Esophagus muscularis mucosa (tissue), 4 donors: ENCODE measurements around the gene SPATA13. TPM values are rescaled to one million over a fixed set of nuclear protein-coding genes. Genes with fewer than 3 reads are reported as not detected.

Experiments used
- DNase-seq: peaks from one replicate; pipeline ENCODE4 v3.0.0-alpha.2; 2017; ENCODE audit errors: extremely low spot score
- H3K27ac ChIP-seq, 4 donors: fragments of 200-600 bp; sonication (generic); replicated peaks in 1 of 4; 1 replicate in 3 of 4; 2 replicates in 1 of 4; pipeline ENCODE4 v1.5.1; 2016 to 2019; ENCODE audit warnings: mild to moderate bottlenecking in 1 of 4
- H3K27me3 ChIP-seq, 4 donors: fragments of 200-600 bp; sonication (generic); one replicate each; pipeline versions ENCODE4 v1.5.1 to v1.6.0; 2016 to 2019
- H3K36me3 ChIP-seq, 4 donors: fragments of 200-600 bp; sonication (generic); one replicate each; pipeline ENCODE4 v1.5.1; 2016 to 2019
- H3K4me1 ChIP-seq, 4 donors: fragments of 200-600 bp; sonication (generic); one replicate each; pipeline ENCODE4 v1.5.1; 2016 to 2019
- H3K4me3 ChIP-seq, 4 donors: fragments of 200-600 bp; sonication (generic); 1 replicate in 2 of 4; 2 replicates in 2 of 4; pipeline ENCODE4 v1.5.1; 2016 to 2019; ENCODE audit warnings: mild to moderate bottlenecking in 4 of 4, moderate library complexity in 1 of 4
- H3K9me3 ChIP-seq, 4 donors: fragments of 200-600 bp; sonication (generic); 1 replicate in 3 of 4; 2 replicates in 1 of 4; pipeline ENCODE4 v1.5.1; 2016 to 2019
- EP300 ChIP-seq: sonication (generic); formaldehyde crosslinking; IDR thresholded peaks from one replicate; pipeline ENCODE4 v1.6.1; 2017; ENCODE audit warnings: antibody characterized with exemption
- POLR2A ChIP-seq: fragments of 450-650 bp; IDR thresholded peaks from one replicate; pipeline ENCODE4 v1.6.1; 2017; ENCODE audit warnings: antibody characterized with exemption, moderate library complexity, mild to moderate bottlenecking, low read depth
- POLR2AphosphoS5 ChIP-seq, 2 donors: sonication (generic); formaldehyde crosslinking; IDR thresholded peaks; one replicate each; pipeline ENCODE4 v1.6.1; 2017; ENCODE audit warnings: antibody characterized with exemption in 2 of 2
- WGBS: methylation state at CpG from one replicate; pipeline ENCODE4 v1.1.5; 2018; 5-methylcytosine and 5-hydroxymethylcytosine counted together
- intact Hi-C: fragments of 100-400 bp; cut with DNase I; formaldehyde crosslinking; loops from one replicate; pipeline ENCODE4 v1.15.1; 2023
- total RNA-seq, 4 donors: library from RNA; depleted of rRNA; stranded (reverse); fragments of >200 nt; gene quantifications; one replicate each; pipeline versions ENCODE4 v1.1.0 to v1.2.1, GENCODE V29; 2016
- TF ChIP-seq, protein P1 (sequence below), 3 experiments: fragments of 200-600 bp in 2 of 3; fragments of 450-650 bp in 1 of 3; sonication (generic) in 2 of 3; IDR thresholded peaks; one replicate each; pipeline ENCODE4 v1.5.1; 2017 to 2019; ENCODE audit warnings: antibody characterized with exemption in 3 of 3, mild to moderate bottlenecking in 2 of 3, moderate library complexity in 1 of 3

Gene SPATA13
- total RNA-seq, 4 donors from 2014 or later = 9.1 to 21.6 (median 17.1) TPM

DNA sequence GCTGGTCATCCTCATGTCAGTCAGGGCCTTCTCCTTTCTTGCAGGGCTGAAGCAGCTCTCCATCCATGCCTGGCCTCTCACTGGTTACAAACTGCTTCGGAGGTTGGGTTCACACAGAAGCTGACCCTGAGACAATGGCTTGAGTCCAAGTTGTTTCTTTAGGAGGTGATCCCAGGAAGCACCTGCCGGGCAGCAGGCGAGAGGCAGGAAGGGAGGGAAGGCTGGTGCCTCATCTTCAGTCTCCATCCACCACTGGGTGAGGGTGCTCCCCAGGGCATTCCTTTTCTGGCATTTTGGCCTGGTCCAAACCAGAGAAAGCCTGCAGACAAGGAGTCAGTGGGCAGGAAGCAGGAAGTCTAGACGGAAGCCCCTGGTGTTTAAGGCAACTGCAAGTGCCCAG, 17.6 kb upstream of the SPATA13 start:
- Histone ChIP-seq H3K27me3 (no peaks in the 10 kb centered on the region), H3K27ac (no peak overlapping the region), H3K4me3 (no peak overlapping the region), H3K4me1 (peaks cover 0 to under 1% (median 0%) of the 10 kb centered on the region in 4 donors), H3K9me3 (no peaks in the 10 kb centered on the region), H3K36me3 (no peaks in the 10 kb centered on the region)
- WGBS = 68% methylated on average over 4 of the region's 4 CpGs
- DNase-seq = no peak
- intact Hi-C loops = no loop called here
- TF ChIP-seq POLR2AphosphoS5 (IDR thresholded peaks at IDR 0.05) = no peak
- no peak for TF ChIP-seq POLR2A
- TF ChIP-seq, protein P1, sequence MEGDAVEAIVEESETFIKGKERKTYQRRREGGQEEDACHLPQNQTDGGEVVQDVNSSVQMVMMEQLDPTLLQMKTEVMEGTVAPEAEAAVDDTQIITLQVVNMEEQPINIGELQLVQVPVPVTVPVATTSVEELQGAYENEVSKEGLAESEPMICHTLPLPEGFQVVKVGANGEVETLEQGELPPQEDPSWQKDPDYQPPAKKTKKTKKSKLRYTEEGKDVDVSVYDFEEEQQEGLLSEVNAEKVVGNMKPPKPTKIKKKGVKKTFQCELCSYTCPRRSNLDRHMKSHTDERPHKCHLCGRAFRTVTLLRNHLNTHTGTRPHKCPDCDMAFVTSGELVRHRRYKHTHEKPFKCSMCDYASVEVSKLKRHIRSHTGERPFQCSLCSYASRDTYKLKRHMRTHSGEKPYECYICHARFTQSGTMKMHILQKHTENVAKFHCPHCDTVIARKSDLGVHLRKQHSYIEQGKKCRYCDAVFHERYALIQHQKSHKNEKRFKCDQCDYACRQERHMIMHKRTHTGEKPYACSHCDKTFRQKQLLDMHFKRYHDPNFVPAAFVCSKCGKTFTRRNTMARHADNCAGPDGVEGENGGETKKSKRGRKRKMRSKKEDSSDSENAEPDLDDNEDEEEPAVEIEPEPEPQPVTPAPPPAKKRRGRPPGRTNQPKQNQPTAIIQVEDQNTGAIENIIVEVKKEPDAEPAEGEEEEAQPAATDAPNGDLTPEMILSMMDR (IDR thresholded peaks at IDR 0.05) = no peak
- TF ChIP-seq EP300 = no peak

DNA sequence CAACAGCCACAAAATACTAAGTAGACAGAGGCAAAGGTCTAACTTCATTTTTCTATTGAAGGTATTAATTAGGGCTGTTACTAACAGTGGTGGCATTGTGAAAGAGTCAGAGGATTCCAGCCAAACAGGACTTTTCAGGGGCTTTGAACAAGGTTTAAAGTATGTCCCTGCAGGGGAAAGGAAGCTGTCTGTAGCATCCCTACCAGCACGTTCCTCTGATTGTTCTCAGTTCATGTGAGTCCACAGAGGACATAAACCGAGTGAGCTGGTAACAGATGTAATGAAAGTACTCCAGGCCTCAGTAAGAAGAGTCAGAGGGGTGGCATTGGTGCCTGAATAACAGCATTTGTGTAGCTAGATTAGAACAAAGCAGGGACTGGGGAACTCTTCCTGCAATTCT, 15.3 kb upstream of the SPATA13 start:
- TF ChIP-seq POLR2AphosphoS5 (IDR thresholded peaks at IDR 0.05) = no peak
- TF ChIP-seq POLR2A = no peak
- TF ChIP-seq, protein P1 (IDR thresholded peaks at IDR 0.05) = no peak
- TF ChIP-seq EP300 = no peak
- intact Hi-C loops = no loop called here
- 77% methylated on average over 2 of the region's 2 CpGs for WGBS

DNA sequence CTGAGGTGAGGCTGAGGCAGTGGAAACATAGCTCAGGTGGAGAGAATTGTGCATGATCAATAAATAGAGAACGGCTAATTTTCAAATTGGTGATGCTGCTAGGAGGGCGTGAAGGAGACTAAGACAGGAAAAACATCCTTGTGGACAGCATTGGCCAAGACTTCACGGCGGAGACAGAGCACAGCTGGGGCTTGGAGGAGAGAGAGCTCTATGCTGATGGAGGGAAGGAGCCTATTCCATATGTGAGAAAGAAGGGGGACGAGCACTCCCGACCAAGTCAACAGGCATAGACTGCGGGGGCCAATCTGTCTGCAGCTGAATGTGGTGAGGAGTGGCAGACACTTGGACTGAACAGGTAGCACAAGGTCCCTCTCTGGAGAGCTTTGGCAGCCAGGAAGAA, 14.8 kb upstream of the SPATA13 start:
- Histone ChIP-seq H3K4me3 (no peak overlapping the region), H3K27me3 (no peaks in the 10 kb centered on the region), H3K4me1 (peaks cover 0 to 14% (median 8%) of the 10 kb centered on the region in 4 donors), H3K27ac (no peak overlapping the region), H3K36me3 (no peaks in the 10 kb centered on the region), H3K9me3 (no peaks in the 10 kb centered on the region)
- intact Hi-C loops = no loop called here
- TF ChIP-seq POLR2AphosphoS5 (IDR thresholded peaks at IDR 0.05) (no peak), EP300 (no peak), POLR2A (no peak)
- TF ChIP-seq, protein P1 (IDR thresholded peaks at IDR 0.05) = no peak
- DNase-seq = no peak
- 68% methylated on average over 7 of the region's 7 CpGs for WGBS

More for the DNA sequence above, 15.3 kb upstream of the SPATA13 start:
- no peak for DNase-seq
- Histone ChIP-seq H3K4me3 (no peak overlapping the region), H3K9me3 (no peaks in the 10 kb centered on the region), H3K36me3 (no peaks in the 10 kb centered on the region), H3K4me1 (peaks cover 0 to 14% (median 8%) of the 10 kb centered on the region in 4 donors), H3K27ac (no peak overlapping the region), H3K27me3 (no peaks in the 10 kb centered on the region)

DNA sequence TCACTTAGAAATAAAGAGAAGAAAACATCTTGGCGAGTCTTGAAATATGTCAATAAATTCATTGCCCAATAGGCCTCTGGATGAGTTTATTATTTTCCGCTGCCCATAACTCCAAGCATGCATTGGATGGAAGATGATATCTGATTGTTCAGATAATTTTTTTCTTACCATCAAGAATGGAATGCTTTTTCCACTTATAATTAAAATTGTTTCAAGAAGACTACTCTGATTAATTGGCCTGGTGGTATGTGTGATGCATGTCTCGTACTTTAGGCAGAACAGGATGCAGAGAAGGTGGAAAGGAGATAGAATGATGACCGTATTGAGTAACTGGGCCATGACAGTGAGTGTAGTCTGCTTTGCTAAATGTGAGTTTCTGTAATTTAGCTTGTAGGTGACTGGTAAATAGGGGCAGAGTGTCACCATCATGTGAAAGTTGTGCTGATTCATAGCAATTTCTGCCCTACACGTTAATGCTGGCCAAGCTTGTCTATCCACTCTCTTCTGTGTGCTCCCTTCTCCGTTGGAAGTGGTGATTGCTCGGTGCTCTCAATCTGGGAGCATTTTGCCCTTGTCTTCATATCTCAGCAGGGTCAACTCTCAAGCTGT, 13.5 kb upstream of the SPATA13 start:
- Histone ChIP-seq H3K9me3 (no peaks in the 10 kb centered on the region), H3K4me1 (peaks cover 0 to 14% (median 8%) of the 10 kb centered on the region in 4 donors), H3K4me3 (no peak overlapping the region), H3K27ac (no peak overlapping the region), H3K36me3 (no peaks in the 10 kb centered on the region), H3K27me3 (no peaks in the 10 kb centered on the region)
- TF ChIP-seq POLR2A = no peak
- TF ChIP-seq EP300 = no peak
- TF ChIP-seq, protein P1 (IDR thresholded peaks at IDR 0.05) = no peak
- TF ChIP-seq POLR2AphosphoS5 (IDR thresholded peaks at IDR 0.05) = no peak
- DNase-seq = no peak
- 98% methylated on average over 7 of the region's 7 CpGs for WGBS
- intact Hi-C loops = no loop called here

DNA sequence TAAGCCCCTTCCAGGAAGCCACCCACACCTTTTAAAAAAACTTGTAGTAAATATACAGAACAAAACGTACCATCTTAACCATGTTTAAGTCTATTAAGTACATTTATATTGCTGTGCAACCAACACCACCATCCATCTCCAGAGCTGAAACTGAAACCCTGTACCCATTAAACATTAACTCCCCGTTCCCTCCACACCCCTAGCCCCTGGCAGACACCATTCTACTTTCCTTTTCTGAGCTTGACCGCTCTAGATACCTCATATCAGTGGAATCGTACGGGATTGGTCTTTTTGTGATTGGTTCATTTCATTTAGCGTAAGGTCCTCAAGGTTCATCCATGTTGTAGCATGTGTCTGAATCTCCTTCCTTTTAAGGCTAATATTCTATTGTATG, 13.0 kb upstream of the SPATA13 start:
- Histone ChIP-seq H3K27me3 (no peaks in the 10 kb centered on the region), H3K36me3 (no peaks in the 10 kb centered on the region), H3K4me1 (peaks cover 0 to 14% (median 8%) of the 10 kb centered on the region in 4 donors), H3K9me3 (no peaks in the 10 kb centered on the region), H3K4me3 (no peak overlapping the region), H3K27ac (no peak overlapping the region)
- DNase-seq = no peak
- no peak for TF ChIP-seq POLR2A
- TF ChIP-seq, protein P1 (IDR thresholded peaks at IDR 0.05) = no peak
- 95% methylated on average over 6 of the region's 6 CpGs for WGBS
- intact Hi-C loops = no loop called here
